Endothelial cell (in vitro differentiated cells): Measurements from ENCODE around the gene MYO3A. TPM values are rescaled to one million over a fixed set of nuclear protein-coding genes. Genes with fewer than 3 reads are reported as not detected.

Experiments
- DNase-seq: peaks from one replicate; pipeline ENCODE4 v3.0.0; 2021; ENCODE audit warnings: low spot score
- H3K27ac Mint-ChIP-seq: one replicate; pipeline ENCODE4 v1.8.0; 2021; ENCODE audit warnings: mixed read lengths, inconsistent platforms; ENCODE audit not compliant: unreplicated experiment
- H3K27me3 Mint-ChIP-seq: one replicate; pipeline ENCODE4 v1.8.0; 2021; ENCODE audit warnings: mild to moderate bottlenecking, moderate library complexity, mixed read lengths, inconsistent platforms; ENCODE audit not compliant: unreplicated experiment
- H3K36me3 Mint-ChIP-seq: one replicate; pipeline ENCODE4 v1.8.0; 2021; ENCODE audit warnings: mild to moderate bottlenecking, low read depth, mixed read lengths, inconsistent platforms; ENCODE audit not compliant: unreplicated experiment
- H3K4me1 Mint-ChIP-seq: one replicate; pipeline ENCODE4 v1.8.0; 2021; ENCODE audit warnings: mild to moderate bottlenecking, mixed read lengths, inconsistent platforms; ENCODE audit not compliant: unreplicated experiment
- H3K4me3 Mint-ChIP-seq: one replicate; pipeline ENCODE4 v1.8.0; 2021; ENCODE audit warnings: mild to moderate bottlenecking, mixed read lengths, inconsistent platforms; ENCODE audit not compliant: unreplicated experiment
- H3K9me3 Mint-ChIP-seq: one replicate; pipeline ENCODE4 v1.8.0; 2021; ENCODE audit warnings: mixed read lengths, inconsistent platforms; ENCODE audit not compliant: unreplicated experiment
- CTCF ChIP-seq: fragments of 200-600 bp; sonication (generic); IDR thresholded peaks from one replicate; pipeline ENCODE4 v1.5.0; 2021; ENCODE audit warnings: antibody characterized with exemption; ENCODE audit not compliant: unreplicated experiment
- total RNA-seq: library from RNA; stranded (reverse); fragmentation: NEBNext Ultra II Directional; extraction: Animal tissue kit (Norgen Biotek cat#: 25700); gene quantifications from one replicate; pipeline ENCODE4 v1.2.1, GENCODE V29; 2021; ENCODE audit not compliant: unreplicated experiment

Gene MYO3A
- total RNA-seq, 1 donor from 2014 or later: 11.4 TPM

- Mint-ChIP-seq H3K27ac (no peak overlapping the region), H3K27me3 (peaks cover 8% of the 10 kb centered on the region), H3K4me1 (peaks cover 12% of the 10 kb centered on the region), H3K4me3 (no peak overlapping the region), H3K9me3 (no peaks in the 10 kb centered on the region), H3K36me3 (peaks cover 2% of the 10 kb centered on the region)
- no peak for TF ChIP-seq CTCF
- no peak for DNase-seq
These were observed 315.7 kb downstream of the MYO3A start for GRCh38 chr10:26249681-26250080.

DNA sequence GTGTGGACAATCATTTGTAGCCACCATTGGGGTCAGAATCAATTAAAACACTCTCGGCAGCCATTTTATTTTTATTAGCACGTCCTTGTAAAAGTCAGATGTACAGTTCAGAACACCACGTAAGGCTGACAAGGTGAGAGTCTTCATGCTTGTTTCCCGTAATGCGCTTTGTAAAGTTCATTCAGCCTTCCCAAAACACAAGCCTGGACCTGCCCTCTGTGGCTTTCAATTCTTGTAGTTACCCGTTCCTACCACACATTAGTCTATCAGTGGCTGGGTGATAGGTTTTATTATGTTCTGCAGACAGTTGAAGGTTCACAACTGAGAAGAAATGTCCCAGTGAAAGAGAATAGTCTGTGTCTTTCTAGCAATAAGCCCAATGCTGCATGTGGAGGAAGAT lies 317.9 kb downstream of the MYO3A start:
- peaks cover 3% of the 10 kb centered on the region for H3K36me3 Mint-ChIP-seq
- no peaks in the 10 kb centered on the region for H3K9me3 Mint-ChIP-seq
- DNase-seq: no peak
- TF ChIP-seq CTCF: no peak
- H3K27ac Mint-ChIP-seq: no peak overlapping the region
- H3K27me3 Mint-ChIP-seq: peaks cover 5% of the 10 kb centered on the region
- peaks cover 14% of the 10 kb centered on the region for H3K4me1 Mint-ChIP-seq
- H3K4me3 Mint-ChIP-seq: no peak overlapping the region

DNA sequence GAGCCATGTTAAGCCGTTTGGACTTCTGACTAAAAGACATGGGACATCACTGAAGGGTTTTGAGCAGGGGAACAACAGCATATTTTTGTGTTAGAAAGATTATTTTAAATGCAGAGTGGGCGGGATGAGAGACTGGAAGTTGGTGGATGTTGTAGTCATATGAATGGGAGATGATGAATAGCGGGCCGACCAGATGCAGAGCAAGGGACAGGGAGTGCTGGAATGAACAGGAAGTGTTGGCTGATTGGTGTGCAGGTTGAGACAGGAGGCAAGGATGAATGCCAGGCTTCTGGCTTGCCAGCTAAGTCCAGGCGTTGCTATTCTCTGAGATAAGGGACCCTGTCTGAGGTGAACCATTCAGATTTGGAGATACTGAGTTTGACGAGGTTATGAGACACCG lies 320.6 kb downstream of the MYO3A start:
- no peak for TF ChIP-seq CTCF
- Mint-ChIP-seq H3K27ac (no peak overlapping the region), H3K36me3 (peaks cover 3% of the 10 kb centered on the region), H3K27me3 (no peaks in the 10 kb centered on the region), H3K4me3 (no peak overlapping the region), H3K4me1 (peaks cover 5% of the 10 kb centered on the region), H3K9me3 (no peaks in the 10 kb centered on the region)
- no peak for DNase-seq

DNA sequence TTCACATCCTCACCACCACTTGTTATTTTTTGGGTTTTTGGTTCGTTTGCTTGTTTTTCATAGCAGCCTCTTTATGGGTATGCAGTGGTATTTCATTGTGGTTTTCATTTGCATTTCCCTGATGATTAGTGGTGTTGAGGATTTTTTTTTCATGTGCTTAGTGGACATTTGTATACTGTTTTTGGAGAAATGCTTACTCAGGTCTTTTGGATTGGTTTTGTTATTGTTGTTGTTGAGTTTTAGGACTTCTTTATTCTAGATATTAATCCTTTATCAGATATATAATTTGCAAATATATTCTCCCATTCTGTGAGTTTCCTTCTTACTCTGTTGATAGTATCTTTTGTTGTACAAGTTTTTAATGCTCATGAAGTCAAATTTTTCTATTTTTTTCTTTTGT lies 325.3 kb downstream of the MYO3A start:
- no peak for TF ChIP-seq CTCF
- no peaks in the 10 kb centered on the region for H3K27me3 Mint-ChIP-seq
- no peak overlapping the region for H3K27ac Mint-ChIP-seq
- no peak for DNase-seq
- no peak overlapping the region for H3K4me3 Mint-ChIP-seq
- H3K9me3 Mint-ChIP-seq: no peaks in the 10 kb centered on the region
- H3K36me3 Mint-ChIP-seq: peaks cover 3% of the 10 kb centered on the region
- peaks cover 5% of the 10 kb centered on the region for H3K4me1 Mint-ChIP-seq
